Left colon (tissue), 2 donors: ENCODE data around the gene FHIT. TPM values are rescaled to one million over a fixed set of nuclear protein-coding genes. Genes with fewer than 3 reads are reported as not detected.
"Not testable (repeated sequence)": the region's sequence is repeated elsewhere in the genome, so short reads cannot be mapped to it uniquely, and the experiment has no call there.

Experiments used
- ATAC-seq: fragments of 200-7000 bp; cut with Tn5 transposase; one replicate; pipeline ENCODE4 v1.9.1; 2020; ENCODE audit warnings: mild to moderate bottlenecking, moderate library complexity
- DNase-seq, 2 donors: peaks; one replicate each; pipeline ENCODE4 v3.0.0-alpha.2; 2020
- intact Hi-C, 2 donors: fragments of 100-400 bp; cut with DNase I in 1 of 2; cut with micrococcal nuclease in 1 of 2; formaldehyde crosslinking; loops; one replicate each; pipeline versions ENCODE4 v1.11.2 to v1.14.0; 2022; cut with DNase I, micrococcal nuclease
- total RNA-seq, 2 donors: library from RNA; stranded (reverse); fragmentation: NEBNext Ultra II Directional; extraction: Animal tissue kit (Norgen Biotek cat#: 25700); gene quantifications; one replicate each; pipeline ENCODE4 v1.2.1, GENCODE V29; 2021
- donor health status: DM: no; HTN: no; CAD: no.
- donor health status: DM: yes; HTN: yes; CAD: no.

Gene FHIT
- total RNA-seq, 2 donors from 2014 or later: 14.5 to 17.2 TPM

DNA sequence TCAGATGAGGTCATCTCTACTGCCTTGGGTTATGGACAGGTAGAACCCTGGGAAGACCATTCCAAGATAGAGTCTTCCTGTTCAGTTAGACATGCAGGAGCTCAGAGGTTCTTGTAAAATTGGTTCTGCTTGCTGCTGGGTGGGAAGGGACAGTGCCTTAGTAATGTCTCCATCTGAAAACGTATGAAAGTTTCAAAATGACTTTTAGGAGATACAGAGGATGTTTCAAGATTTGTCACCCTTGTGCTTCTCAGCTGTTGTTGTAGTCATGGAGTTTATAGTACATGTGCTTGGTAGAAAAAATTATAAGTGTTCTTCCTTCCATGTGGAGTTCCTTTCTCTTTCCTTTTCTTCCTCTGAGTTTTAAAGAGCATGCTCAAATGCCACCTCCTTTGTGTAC is 1316.2 kb downstream of the FHIT start:
- no peak for DNase-seq
- no peak for ATAC-seq
- intact Hi-C loops: no loop called here

DNA sequence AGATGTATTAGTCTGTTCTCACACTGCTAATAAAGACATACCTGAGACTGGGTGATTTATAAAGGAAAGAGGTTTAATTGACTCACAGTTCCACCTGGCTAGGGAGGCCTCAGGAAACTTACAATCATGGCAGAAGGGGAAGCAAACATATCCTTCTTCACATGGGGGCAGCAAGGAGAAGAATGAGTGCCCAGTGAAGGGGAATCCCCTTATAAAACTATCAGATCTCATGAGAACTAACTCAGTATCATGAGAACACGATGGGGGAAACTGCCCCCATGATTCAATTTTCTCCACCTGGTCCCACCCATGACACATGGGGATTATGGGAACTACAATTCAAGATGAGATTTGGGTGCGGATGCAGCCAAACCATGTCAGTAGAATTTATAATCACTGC is 1316.7 kb downstream of the FHIT start:
- ATAC-seq, DNase-seq, intact Hi-C loops: not testable (repeated sequence)

DNA sequence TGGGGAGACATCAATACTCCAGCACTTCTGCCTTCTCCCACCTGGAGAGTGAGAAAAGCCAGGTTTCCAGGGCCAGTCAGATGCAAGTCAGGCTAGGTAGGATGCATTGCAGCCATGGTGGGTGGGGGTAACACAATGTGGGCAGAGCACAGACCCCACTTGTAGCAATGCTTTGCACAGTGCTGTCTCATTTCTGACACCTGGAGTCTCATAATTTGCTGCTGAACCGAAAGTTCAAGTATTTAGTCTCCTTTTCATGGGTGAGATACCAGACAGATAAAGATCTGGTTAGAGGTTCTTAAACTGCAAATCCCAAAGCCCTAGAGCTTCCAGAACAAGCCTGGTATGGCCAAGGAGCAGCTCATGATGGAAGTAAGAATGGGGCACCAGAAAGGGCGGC is 1321.1 kb downstream of the FHIT start:
- DNase-seq: no peak
- no peak for ATAC-seq
- intact Hi-C loops: no loop called here

DNA sequence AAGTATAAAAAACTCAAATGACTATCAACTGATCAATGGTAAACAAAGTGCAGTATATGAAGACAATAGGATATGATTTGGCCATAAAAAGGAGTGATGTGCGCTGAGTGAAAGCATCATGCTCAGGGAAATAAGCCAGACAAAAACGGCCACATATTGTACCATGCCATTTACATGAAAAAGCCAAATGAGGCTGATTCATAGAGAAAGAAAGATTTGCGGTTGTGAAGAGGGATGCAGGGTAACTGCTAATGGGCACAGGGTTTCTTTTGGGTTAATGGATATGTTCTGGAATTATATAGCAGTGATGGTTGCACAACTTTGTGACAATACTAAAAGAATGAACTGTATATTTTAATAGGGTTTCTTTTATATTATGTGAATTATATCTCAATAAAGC is 1324.2 kb downstream of the FHIT start:
- ATAC-seq: no peak

DNA sequence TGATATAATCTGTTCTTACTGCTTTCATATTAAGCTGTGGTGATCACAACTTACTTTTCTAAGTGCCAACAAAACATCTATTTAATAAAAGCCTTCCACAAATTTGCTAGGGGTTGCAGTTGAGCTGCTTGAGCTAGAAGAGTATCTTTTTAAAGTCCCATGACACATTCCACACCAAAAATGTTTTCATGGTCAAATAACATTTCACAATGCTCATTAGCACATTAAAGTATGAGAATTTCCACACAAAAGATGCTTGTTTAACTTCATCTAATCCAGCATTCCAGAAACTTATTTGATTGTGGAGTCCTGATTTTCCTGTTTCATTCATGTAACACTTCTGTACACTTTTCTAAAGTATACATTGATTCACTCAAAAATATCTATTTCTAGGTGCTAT is 1325.3 kb downstream of the FHIT start:
- no peak for ATAC-seq
- DNase-seq: no peak
- intact Hi-C loops: no loop called here

More for the DNA sequence above, 1324.2 kb downstream of the FHIT start:
- no peak for DNase-seq
- intact Hi-C loops: no loop called here

DNA sequence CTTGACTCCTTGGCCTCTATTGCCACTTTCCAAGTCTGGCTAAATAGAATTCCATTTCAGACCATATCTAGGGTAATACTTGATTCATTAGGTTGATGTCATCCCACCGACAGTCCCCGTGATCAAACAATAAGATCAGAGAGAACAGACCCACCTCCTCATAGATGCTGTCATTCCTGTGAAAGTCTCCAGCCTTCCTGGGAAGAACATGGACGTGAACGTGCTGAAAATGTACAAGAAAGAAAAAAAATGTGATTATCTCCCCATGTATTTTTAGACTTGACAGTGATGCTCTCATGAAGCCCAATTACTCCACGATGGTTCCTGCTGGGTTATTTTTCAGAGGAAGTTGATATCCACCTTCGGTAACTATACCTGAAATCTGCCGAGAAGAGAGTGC is 1329.1 kb downstream of the FHIT start:
- intact Hi-C loops: no loop called here
- DNase-seq: no peak

DNA sequence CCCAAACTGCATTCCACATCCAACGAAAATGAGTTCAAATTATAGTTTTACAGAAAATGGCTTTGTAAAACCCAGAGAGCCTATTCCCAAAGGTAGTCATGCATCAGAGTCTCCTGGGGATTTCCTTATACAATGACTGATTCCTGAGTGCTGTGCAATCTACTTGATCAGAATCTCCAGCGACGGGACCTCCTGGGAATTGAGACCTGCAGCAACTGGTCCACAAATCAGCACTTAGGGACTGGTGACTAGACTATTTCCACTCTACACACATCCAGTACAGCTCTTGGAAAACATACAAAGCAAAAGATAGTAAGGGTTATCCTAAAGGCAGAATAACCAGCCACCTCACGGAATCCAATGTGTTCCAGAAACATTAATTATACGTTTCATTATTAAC is 1330.4 kb downstream of the FHIT start:
- ATAC-seq (no peak), DNase-seq (no peak)
- intact Hi-C loops: no loop called here

More for the DNA sequence above, 1329.1 kb downstream of the FHIT start:
- no peak for ATAC-seq

DNA sequence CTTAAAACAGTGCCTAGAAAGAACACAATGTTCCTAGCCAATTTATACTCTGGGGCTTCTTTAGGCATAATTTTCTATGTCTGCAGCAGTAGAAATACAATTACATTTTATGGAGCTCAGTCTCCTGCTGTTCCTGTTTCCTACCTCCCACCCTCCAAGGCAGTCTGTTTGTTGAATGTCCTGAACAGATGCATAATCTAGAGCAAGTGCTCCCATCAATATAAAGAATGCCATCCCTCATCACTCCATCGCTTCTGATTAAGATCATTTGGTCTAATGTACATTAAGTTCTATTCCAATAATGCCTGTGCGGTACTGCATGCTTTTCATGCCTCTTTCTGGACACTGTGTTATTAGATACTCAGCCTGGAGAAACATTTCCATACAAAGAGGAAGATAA is 1331.7 kb downstream of the FHIT start:
- DNase-seq: no peak
- intact Hi-C loops: no loop called here
- no peak for ATAC-seq

DNA sequence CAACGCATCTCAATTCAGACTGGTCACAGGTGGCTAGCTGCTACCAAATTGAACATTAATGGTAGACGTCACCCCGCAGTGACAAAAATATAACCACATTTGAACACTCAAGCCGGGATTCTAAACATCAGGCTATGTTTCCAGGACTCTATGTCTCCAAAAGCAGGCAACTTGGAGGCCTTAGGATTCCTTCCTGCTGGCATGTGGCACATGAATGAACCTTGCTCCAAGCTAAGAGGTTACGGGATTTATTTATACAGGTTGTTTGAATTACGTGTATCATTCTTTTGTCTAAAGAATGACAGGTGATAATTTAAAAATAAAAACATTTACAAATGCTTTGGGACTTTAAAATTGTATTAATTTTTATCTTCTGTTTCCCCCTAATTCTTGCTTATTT is 1337.0 kb downstream of the FHIT start:
- no peak for DNase-seq
- intact Hi-C loops: no loop called here
- peak; percentile 80 for ATAC-seq

DNA sequence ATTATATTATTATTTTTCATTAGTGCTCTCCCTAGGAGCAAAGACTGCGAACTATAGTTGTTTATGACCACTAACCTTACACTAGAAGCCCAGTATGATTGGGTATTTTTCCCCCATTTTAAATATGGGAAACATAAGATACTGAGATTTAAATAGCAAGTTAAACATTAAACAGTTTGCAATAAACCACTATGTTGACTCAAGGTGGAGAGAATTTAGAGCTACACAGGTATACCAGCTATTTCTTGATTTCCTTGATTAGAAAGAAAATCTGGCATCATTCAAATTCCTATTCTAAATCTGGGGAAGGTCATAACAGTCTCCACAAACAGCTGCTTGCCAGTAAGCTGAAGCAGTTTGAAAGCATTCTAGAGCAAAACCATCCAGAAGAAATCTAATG is 1337.6 kb downstream of the FHIT start:
- no peak for DNase-seq
- intact Hi-C loops: no loop called here
- peak; percentile 79 for ATAC-seq

DNA sequence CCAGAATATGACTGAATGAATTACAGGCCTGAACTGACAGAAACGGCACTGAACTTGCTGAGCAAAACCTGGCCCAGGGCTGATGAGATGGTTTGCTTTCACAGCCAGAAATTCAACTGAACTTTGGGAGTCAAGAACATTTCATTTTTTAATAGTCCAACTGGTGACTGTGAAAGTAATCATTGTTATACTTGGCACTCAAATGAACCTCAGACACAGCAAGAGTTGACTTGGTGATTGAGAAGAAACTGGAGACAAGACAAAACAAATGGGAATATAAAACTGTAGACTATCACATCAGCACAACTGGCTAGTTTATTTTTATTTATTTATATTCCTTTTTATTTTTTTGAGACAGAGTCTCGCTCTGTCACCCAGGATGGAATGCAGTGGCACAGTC is 1342.6 kb downstream of the FHIT start:
- intact Hi-C loops: no loop called here
- no peak for DNase-seq
- no peak for ATAC-seq

DNA sequence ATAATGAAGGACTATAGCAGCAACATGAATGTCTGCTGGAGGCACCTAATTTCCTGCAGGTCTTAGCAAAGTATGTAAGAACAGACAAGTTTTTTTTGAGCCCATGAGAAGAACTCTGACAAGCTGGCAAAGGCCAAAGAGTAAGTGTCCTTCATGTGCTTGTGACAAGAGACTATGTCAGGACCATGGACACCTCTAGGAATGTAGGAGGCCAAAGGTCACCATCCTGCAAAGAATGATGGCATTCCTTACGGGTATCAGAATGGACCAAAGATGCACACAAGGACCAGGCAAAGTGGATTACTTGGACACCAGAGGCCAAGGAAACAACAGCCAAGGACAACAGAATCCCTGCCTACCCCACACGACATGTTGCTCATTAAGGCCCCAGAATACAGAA is 1343.0 kb downstream of the FHIT start:
- intact Hi-C loops: no loop called here
- no peak for ATAC-seq

DNA sequence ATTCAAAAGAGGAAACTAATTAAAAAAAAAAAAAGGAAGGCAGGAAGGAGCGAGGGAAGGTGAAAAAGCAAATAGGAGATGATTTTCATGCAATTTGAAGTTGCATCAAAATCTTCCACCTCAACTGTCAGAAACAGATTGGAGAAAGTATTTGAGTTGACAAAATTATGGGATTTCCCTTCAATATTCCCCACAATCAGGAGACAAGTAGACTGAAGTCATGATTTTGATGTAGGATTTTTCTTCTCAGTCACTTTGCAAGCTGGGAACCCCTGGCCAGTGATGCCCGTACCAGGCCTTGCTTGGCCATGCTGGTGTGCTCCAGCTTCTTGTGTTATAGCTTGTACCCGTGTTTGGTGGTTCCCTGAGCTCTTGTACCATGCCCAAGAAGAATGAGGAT is 1347.0 kb downstream of the FHIT start:
- ATAC-seq: no peak
- intact Hi-C loops: no loop called here

More for the DNA sequence above, 1343.0 kb downstream of the FHIT start:
- no peak for DNase-seq

DNA sequence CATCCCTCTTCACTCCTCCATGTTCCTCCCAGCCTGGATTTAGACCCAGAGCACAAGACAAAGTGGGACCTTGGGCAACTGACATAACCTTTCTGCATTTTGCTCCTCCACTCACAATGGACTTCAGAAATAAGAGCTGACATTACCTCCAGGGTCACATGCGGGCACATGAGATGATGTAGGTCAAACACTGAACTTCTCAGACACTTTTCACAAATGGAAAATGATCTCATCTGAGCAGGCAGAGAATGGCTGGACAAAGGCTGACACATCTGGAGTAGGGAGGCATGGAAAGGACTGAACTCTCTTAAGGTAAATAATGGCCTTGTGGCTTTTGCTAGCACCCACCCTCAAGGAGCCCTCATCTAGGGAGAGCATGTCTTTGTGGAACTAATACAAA is 1352.2 kb downstream of the FHIT start:
- no peak for DNase-seq
- ATAC-seq: no peak
- intact Hi-C loops: no loop called here

More for the DNA sequence above, 1347.0 kb downstream of the FHIT start:
- DNase-seq: no peak

DNA sequence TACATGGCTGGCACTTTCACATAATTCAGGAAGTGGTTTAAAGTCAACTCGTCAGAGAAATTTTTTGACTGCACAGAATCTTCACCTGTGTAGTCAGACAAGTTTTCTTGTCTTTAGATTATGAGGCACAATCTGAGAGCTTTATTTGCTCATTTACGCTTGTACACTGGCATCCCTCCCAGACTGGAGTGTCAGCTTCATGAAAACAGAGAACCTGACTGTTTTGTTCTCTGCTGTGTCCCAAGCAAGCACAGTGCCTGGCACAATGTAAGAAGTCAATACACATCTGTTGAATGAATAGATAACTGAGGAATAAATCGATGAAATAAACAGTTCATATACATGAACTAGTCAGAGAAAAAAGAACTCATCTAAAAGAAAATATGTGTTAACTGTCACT is 1355.3 kb downstream of the FHIT start:
- no peak for ATAC-seq
- intact Hi-C loops: no loop called here
- no peak for DNase-seq

DNA sequence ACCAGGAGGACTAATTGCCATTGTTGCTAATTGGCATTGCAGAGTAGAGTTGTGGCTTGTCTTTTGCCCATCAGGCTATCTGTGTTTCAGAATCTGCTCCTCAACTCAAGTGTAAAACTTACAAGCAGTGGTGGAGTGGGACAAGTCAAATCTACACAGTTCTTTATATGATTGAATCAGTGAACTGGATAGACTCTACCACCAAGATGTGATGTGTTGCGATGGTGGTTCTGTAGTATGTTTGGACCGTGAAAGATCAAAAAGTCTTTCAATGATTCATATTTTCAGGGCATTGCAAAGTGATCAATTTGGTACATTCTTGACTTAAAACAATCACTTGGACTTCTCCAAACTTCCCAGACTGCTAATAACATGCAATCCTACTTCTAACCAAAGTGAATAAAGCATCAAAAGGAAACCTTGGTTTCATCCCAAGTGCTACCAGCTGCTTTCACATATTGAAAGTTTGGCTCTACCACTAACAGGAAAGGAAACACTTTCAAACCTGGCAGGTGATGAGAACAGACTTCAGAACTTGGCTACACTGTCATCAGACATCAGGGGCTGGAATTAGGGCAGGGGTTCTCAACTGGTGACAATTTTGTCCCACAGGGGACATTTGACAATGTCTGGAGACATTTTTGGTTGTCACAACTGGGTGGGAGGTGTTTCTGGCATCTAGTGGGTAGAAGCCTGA is 1356.7 kb downstream of the FHIT start:
- intact Hi-C loops: no loop called here
- DNase-seq: no peak
- ATAC-seq: no peak

DNA sequence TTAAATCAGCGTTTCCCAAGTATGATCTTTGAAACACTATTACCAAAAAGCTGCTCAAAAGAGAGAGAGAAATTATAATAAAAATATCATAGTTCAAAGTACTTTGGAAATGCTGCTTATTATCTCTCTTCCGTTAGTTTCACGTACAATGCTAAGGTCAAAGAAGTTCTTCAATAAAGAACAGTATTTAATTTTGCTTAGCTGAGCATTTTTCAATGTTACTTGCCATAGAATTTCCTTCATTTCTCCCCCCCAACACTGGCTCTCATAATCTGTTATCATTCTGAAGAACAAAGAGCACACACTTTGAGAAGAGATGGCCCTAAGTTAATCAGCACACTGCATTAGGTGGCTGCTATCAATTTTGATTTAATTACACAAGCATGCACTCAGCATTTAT is 1360.6 kb downstream of the FHIT start:
- no peak for ATAC-seq
- no peak for DNase-seq
- intact Hi-C loops: no loop called here

DNA sequence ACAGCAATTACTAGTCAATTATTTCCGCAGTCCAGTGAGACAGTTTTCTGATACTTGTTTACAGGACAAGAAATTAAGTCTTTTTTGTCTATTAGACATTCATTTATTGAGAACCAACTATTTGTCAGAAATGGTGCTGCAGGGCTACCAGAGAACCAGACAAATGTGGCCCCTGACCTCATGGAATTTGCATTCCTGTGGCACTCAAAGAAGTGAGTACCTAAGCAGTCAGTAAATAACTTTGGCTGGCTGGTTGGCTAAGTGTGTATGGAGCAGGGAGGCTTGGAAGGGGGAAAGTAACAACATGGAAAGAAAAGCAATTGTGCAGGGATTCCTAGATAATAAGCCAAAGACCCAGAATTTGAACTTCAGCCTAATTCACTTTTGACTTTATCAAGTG is 1364.5 kb downstream of the FHIT start:
- intact Hi-C loops: no loop called here
- DNase-seq (no peak), ATAC-seq (no peak)

DNA sequence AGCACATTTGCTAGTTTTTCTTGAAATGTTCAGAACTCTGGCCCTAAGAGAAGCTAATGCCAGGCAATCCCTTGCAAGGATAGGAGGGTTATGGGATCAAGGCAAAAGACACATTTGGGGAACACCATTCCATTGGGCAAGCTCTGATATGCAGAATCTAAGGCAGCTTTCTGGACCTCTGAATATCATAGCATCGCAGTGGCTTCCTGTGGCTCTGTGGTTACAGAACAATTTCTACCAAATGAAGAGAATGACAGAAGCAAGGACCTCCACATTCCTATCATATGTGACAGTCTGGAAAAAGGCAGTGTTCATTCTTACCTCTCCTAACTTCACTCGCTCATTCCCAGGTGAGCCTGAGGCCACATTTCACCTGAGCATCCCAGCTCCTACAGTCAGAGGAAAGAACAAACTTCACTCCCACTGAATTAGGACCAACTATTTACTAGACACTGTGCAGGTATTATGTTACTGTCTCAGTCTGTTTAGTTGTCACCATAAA is 1365.3 kb downstream of the FHIT start:
- DNase-seq (no peak), ATAC-seq (no peak)
- intact Hi-C loops: no loop called here

DNA sequence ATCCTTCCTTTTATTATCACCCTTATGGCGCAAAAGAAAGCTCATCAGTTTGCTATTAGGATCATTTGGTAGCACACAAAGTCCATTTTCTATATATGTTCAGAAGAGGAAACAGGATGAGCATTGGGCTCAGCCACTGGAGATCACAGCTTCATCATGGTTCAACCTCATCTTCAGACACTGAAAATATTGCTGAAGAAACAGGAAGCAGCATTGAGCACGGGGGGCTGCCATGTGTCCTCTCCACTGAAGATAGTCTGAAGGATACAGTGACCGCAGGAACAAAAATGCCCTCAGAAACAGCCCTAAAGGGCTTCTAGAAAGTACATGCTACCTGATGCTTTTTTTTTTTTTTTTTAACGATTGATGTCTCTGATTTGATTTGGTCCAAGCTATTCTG is 1366.2 kb downstream of the FHIT start:
- ATAC-seq: no peak
- intact Hi-C loops: no loop called here
- no peak for DNase-seq

DNA sequence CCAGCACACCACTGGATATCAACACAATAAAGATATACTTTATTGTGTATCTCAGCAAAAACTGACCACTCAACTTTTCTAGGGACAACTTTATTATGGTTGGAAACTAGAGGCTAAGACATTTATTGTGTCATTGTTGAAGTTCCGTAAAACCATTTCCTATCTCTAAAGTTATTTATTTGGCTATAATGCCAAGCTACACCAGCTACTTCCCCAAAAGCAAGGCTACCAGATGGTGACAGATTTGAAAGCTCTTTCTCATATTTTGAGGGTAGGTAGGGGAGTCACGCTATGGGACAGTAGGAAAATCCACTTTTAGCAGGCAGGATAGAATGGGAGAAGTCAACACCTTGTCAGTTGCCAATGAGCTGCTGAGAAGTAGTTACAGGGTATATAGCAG is 1366.8 kb downstream of the FHIT start:
- no peak for ATAC-seq
- intact Hi-C loops: no loop called here

More for the DNA sequence above, 1366.8 kb downstream of the FHIT start:
- no peak for DNase-seq
